ENCODE measurements around the gene SBF2. TPM values are rescaled to one million over a fixed set of nuclear protein-coding genes. Genes with fewer than 3 reads are reported as not detected.

Gene SBF2
- polyA plus RNA-seq, 1 donor (not counting 4 experiments of a cell fraction or from before 2014, with no cell fraction given): 24.5 TPM

DNA sequence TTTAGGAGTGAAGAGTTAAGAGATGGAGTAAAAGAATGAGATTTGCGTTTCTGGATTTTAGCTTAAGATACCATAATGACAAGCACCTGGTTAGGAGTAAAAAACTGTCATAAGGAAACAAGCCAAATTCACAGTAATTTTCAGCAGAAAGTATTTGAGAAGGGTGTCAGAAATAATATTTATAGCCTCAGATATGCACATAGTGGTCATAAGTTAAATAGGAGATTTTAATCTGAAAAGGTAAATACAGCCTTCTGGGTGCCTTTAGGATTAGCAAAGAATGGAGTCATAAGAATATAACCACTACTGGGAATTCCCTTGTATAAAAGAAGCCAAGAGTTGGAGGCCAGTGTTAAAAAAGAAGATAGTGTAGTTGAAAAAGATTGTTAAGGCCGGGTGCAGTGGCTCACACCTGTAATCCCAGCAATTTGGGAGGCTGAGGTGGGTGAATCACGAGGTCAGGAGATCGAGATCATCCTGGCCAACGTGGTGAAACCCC, 470.1 kb downstream of the SBF2 start:
- no peaks in the 10 kb centered on the region for H3K36me3 ChIP-seq (ENCODE audit: control insufficient read depth in 2 of 2, extremely low read depth in 1 of 2, insufficient read depth in 2 of 2, low read length in 2 of 2)
- dilution Hi-C loops (cut with MboI; ENCODE audit: extremely low pct_ligation_motif_present, low sequenced_read_pairs): no loop called here
- peaks cover 29% of the 10 kb centered on the region for H3K4me1 ChIP-seq (ENCODE audit: control insufficient read depth, extremely low read depth, insufficient read depth, low read length)
- H3K9me1 ChIP-seq (ENCODE audit: control insufficient read depth, extremely low read depth, insufficient read depth, low read length): no peaks in the 10 kb centered on the region
- TF ChIP-seq CTCF (optimal IDR thresholded peaks at IDR 0.05 in 1 of 3, IDR thresholded peaks at IDR 0.05 in 1 of 3, conservative IDR thresholded peaks at IDR 0.05 in 1 of 3; ENCODE audit: extremely low read depth in 1 of 3, insufficient read depth in 2 of 3, low read length in 3 of 3) (no peak), EZH2 (IDR thresholded peaks at IDR 0.05; ENCODE audit: low read length) (no peak)
- H3K27ac ChIP-seq (ENCODE audit: control insufficient read depth, insufficient read depth, low read length): no peak overlapping the region
- DNase-seq (ENCODE audit: low read depth, low spot score) (no peak), FAIRE-seq (no peak)
- H3K9ac ChIP-seq (ENCODE audit: control insufficient read depth, extremely low read depth, insufficient read depth, low read length): no peak overlapping the region
- no peaks in the 10 kb centered on the region for H4K20me1 ChIP-seq (ENCODE audit: control insufficient read depth, extremely low read depth, insufficient read depth, low read length)
- H3K27me3 ChIP-seq (ENCODE audit: control insufficient read depth, extremely low read depth, insufficient read depth, low read length): no peaks in the 10 kb centered on the region
- no peak overlapping the region for H3K4me3 ChIP-seq (ENCODE audit: control insufficient read depth in 2 of 3, extremely low read depth in 1 of 3, insufficient read depth in 2 of 3, low read depth in 1 of 3, low read length in 3 of 3)
- H3K79me2 ChIP-seq (ENCODE audit: control insufficient read depth, insufficient read depth, low read length): no peaks in the 10 kb centered on the region
- H2AFZ ChIP-seq (ENCODE audit: control insufficient read depth, low read length): no peak overlapping the region
- H3K4me2 ChIP-seq (ENCODE audit: control insufficient read depth, extremely low read depth, insufficient read depth, low read depth, low read length): no peak overlapping the region
- H3K9me3 ChIP-seq (ENCODE audit: control insufficient read depth, low read depth, low read length): no peaks in the 10 kb centered on the region

DNA sequence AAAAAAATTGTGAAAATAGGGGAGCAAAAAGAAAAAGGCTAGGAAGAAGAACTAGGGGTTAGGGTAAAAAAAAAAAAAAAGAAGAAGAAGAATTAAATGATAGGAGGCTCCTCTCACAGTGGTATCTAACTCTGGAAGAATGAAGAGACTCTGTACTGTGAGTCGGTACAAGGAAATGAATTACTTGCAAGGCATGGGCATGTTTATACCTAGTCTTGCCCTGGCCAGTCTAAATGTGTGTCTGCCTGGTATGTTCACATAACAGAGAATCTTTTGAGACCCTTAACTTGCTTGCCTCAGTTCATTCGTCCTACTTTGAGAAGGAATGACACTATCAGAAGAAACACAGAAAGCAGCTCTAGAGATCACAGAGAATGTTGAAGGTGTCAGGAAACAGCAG, 470.6 kb downstream of the SBF2 start:
- H3K9ac ChIP-seq (ENCODE audit: control insufficient read depth, extremely low read depth, insufficient read depth, low read length): no peak overlapping the region
- no peaks in the 10 kb centered on the region for H3K9me3 ChIP-seq (ENCODE audit: control insufficient read depth, low read depth, low read length)
- peak overlapping the region; percentile 11 for H2AFZ ChIP-seq (ENCODE audit: control insufficient read depth, low read length)
- no peak overlapping the region for H3K27ac ChIP-seq (ENCODE audit: control insufficient read depth, insufficient read depth, low read length)
- no peaks in the 10 kb centered on the region for H3K79me2 ChIP-seq (ENCODE audit: control insufficient read depth, insufficient read depth, low read length)
- no peaks in the 10 kb centered on the region for H4K20me1 ChIP-seq (ENCODE audit: control insufficient read depth, extremely low read depth, insufficient read depth, low read length)
- TF ChIP-seq CTCF (optimal IDR thresholded peaks at IDR 0.05 in 1 of 3, IDR thresholded peaks at IDR 0.05 in 1 of 3, conservative IDR thresholded peaks at IDR 0.05 in 1 of 3; ENCODE audit: extremely low read depth in 1 of 3, insufficient read depth in 2 of 3, low read length in 3 of 3): no peak
- TF ChIP-seq EZH2 (IDR thresholded peaks at IDR 0.05; ENCODE audit: low read length): no peak
- H3K4me2 ChIP-seq (ENCODE audit: control insufficient read depth, extremely low read depth, insufficient read depth, low read depth, low read length): no peak overlapping the region
- DNase-seq (ENCODE audit: low read depth, low spot score) (no peak), FAIRE-seq (no peak)
- peaks cover 29% of the 10 kb centered on the region for H3K4me1 ChIP-seq (ENCODE audit: control insufficient read depth, extremely low read depth, insufficient read depth, low read length)
- dilution Hi-C loops (cut with MboI; ENCODE audit: extremely low pct_ligation_motif_present, low sequenced_read_pairs): no loop called here
- no peak overlapping the region for H3K4me3 ChIP-seq (ENCODE audit: control insufficient read depth in 2 of 3, extremely low read depth in 1 of 3, insufficient read depth in 2 of 3, low read depth in 1 of 3, low read length in 3 of 3)
- no peaks in the 10 kb centered on the region for H3K27me3 ChIP-seq (ENCODE audit: control insufficient read depth, extremely low read depth, insufficient read depth, low read length)
- no peaks in the 10 kb centered on the region for H3K9me1 ChIP-seq (ENCODE audit: control insufficient read depth, extremely low read depth, insufficient read depth, low read length)
- H3K36me3 ChIP-seq (ENCODE audit: control insufficient read depth in 2 of 2, extremely low read depth in 1 of 2, insufficient read depth in 2 of 2, low read length in 2 of 2): no peaks in the 10 kb centered on the region

All from keratinocyte (primary cell).